Suprapubic skin (tissue), 3 donors: ENCODE measurements around the gene HAT1.

ENCODE experiments used
- EP300 ChIP-seq: sonication (generic); formaldehyde crosslinking; IDR thresholded peaks from one replicate; pipeline ENCODE4 v1.6.1; 2017; ENCODE audit warnings: antibody characterized with exemption
- POLR2A ChIP-seq, 2 donors: fragments of 450-650 bp; IDR thresholded peaks; one replicate each; pipeline ENCODE4 v1.6.1; 2017; ENCODE audit warnings: antibody characterized with exemption in 2 of 2, mild to moderate bottlenecking in 2 of 2, moderate library complexity in 2 of 2
- TF ChIP-seq, protein P1 (sequence below), 2 donors: fragments of 200-600 bp in 1 of 2; fragments of 450-650 bp in 1 of 2; sonication (generic) in 1 of 2; IDR thresholded peaks; one replicate each; pipeline ENCODE4 v1.5.1; 2016 to 2019; ENCODE audit warnings: antibody characterized with exemption in 2 of 2, mild to moderate bottlenecking in 1 of 2, moderate library complexity in 1 of 2

DNA sequence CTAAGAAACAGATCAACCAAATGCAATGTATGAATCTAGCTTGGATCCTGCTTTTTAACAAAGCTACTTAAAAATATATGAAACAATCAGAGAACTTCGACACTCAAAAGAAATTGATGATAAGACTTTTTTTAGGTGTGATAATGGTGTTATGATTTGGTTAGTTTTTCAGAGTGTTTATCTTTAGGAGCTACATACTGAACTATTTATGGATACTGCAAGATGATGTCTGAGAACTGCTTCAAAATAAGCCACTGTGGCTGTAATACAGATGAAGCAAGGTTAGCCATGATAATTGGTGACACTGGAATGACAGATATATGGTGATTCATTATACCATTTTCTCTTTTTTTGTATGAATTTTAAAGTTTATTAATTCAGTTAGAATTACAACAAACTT is 42.4 kb upstream of the HAT1 start:
- TF ChIP-seq, protein P1, sequence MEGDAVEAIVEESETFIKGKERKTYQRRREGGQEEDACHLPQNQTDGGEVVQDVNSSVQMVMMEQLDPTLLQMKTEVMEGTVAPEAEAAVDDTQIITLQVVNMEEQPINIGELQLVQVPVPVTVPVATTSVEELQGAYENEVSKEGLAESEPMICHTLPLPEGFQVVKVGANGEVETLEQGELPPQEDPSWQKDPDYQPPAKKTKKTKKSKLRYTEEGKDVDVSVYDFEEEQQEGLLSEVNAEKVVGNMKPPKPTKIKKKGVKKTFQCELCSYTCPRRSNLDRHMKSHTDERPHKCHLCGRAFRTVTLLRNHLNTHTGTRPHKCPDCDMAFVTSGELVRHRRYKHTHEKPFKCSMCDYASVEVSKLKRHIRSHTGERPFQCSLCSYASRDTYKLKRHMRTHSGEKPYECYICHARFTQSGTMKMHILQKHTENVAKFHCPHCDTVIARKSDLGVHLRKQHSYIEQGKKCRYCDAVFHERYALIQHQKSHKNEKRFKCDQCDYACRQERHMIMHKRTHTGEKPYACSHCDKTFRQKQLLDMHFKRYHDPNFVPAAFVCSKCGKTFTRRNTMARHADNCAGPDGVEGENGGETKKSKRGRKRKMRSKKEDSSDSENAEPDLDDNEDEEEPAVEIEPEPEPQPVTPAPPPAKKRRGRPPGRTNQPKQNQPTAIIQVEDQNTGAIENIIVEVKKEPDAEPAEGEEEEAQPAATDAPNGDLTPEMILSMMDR (IDR thresholded peaks at IDR 0.05), result no peak
- no peak for TF ChIP-seq POLR2A (IDR thresholded peaks at IDR 0.05)
- TF ChIP-seq EP300, result no peak
